ENCODE data around the gene PCNX2. TPM values are rescaled to one million over a fixed set of nuclear protein-coding genes. Genes with fewer than 3 reads are reported as not detected.

Gene PCNX2
- total and polyA plus RNA-seq, 2 donors (not counting 3 experiments of a cell fraction or from before 2014, with no cell fraction given), result 6.6 to 11.0 TPM

- Histone ChIP-seq H3K4me1 (ENCODE audit: control insufficient read depth, extremely low read depth, insufficient read depth, low read length) (no peaks in the 10 kb centered on the region), H3K9me3 (replicated peaks; ENCODE audit: control insufficient read depth, insufficient read depth, low read length) (no peaks in the 10 kb centered on the region), H2AFZ (ENCODE audit: low read depth, low read length) (no peak overlapping the region), H3K4me3 (replicated peaks in 1 of 3; ENCODE audit: insufficient read depth in 1 of 3, low read depth in 1 of 3, low read length in 3 of 3) (no peak overlapping the region), H3K36me3 (ENCODE audit: control insufficient read depth in 2 of 2, extremely low read depth in 1 of 2, insufficient read depth in 2 of 2, low read length in 2 of 2) (no peaks in the 10 kb centered on the region), H3K9me1 (replicated peaks; ENCODE audit: control insufficient read depth, extremely low read depth, insufficient read depth, low read length) (no peaks in the 10 kb centered on the region), H3K4me2 (ENCODE audit: insufficient read depth, low read length) (no peak overlapping the region), H3K9ac (replicated peaks; ENCODE audit: extremely low read depth, insufficient read depth, low read length) (no peak overlapping the region), H4K20me1 (replicated peaks; ENCODE audit: control insufficient read depth, extremely low read depth, insufficient read depth, low read length) (no peaks in the 10 kb centered on the region), H3K79me2 (ENCODE audit: control insufficient read depth, insufficient read depth, low read length) (no peaks in the 10 kb centered on the region), H3K27me3 (ENCODE audit: control insufficient read depth in 2 of 2, insufficient read depth in 2 of 2, low read length in 2 of 2) (peaks cover 3 to 4% of the 10 kb centered on the region in 2 experiments), H3K27ac (ENCODE audit: insufficient read depth, low read depth, low read length) (no peak overlapping the region)
- dilution Hi-C loops (cut with MboI; ENCODE audit: extremely low pct_ligation_motif_present, low sequenced_read_pairs) (no loop called here), intact Hi-C loops (cut with micrococcal nuclease) (no loop called here)
- POLR2A ChIA-PET, result no interaction called here
- TF ChIP-seq CTCF (IDR thresholded peaks at IDR 0.05; ENCODE audit: extremely low read depth in 1 of 2, insufficient read depth in 1 of 2, low read depth in 1 of 2, low read length in 2 of 2) (no peak), MAX (IDR thresholded peaks at IDR 0.05; ENCODE audit: insufficient read depth, insufficient read length) (no peak), GATA2 (IDR thresholded peaks at IDR 0.05; ENCODE audit: insufficient read depth, insufficient read length, low read depth, low read length) (no peak), POLR2AphosphoS5 (IDR thresholded peaks at IDR 0.05; ENCODE audit: insufficient read depth, low read depth, low read length) (no peak), JUN (IDR thresholded peaks at IDR 0.05; ENCODE audit: borderline replicate concordance, insufficient read depth, insufficient read length, low read depth) (no peak), MYC (IDR thresholded peaks at IDR 0.05; ENCODE audit: low read depth, low read length) (no peak), EZH2 (IDR thresholded peaks at IDR 0.05; ENCODE audit: borderline replicate concordance, low read depth, low read length, severe bottlenecking) (no peak), POLR2A (IDR thresholded peaks at IDR 0.05; ENCODE audit: low read depth, low read length) (no peak), FOS (IDR thresholded peaks at IDR 0.05; ENCODE audit: borderline replicate concordance, insufficient read depth, low read length) (no peak)
- no TSS peak for BruUV-seq (replicated peaks)
- FAIRE-seq (no peak), DNase-seq (ENCODE audit: low read depth, low spot score) (no peak)
- CTCF ChIA-PET, result interaction anchor here (1.0 kb wide), 1 partner anchor 11 kb away, joined by 3 read pairs; no protein-coding TSS in a partner anchor
Measured at GRCh38 chr1:233340966-233341516, 45.5 kb upstream of the PCNX2 start.
